ENCODE data around the gene GSAP.

DNA sequence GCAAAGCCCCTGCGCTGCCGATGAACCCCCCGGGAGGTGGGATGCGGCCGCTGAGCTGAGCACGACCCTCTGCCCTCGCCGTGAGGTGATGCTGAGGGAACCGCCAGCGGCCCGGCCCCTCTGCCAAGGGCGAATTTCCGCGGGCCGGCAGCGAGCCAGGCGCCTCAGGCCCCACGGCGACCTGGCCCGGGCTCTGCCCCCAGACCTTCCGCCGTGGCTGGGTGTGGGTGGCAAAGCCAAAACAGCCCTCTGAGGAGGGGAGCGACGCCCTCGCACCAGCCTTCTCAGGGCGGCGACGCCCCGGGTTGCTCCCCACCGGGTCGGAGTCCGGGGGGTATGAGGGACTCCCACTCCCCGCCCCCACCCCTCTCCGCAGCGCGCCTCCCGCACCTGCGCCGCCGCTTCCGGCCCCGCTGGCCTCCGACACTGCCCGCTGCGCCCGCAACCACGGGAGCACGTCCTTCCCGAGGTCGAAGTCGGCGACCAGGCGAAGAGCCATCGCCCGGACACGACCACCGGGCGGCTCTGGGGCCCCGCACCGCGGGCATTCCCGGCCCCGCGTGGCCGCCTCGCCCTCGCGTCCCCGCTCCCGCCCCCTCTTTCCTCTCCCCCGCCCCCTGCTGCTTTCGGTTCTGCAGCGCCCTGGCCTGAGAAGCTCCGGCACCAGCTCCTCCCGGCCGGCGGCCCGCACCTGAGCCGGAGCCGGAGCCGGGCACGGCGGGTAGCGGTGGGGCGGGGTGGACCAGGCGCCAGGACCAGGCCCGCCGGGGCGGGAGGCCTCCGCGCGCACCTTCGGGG is at the start of gene GSAP:
- TF ChIP-seq CTCF (IDR thresholded peaks at IDR 0.05), result no peak
- TF ChIP-seq POLR2A (IDR thresholded peaks at IDR 0.05), result peak in 1 of 2 donors; percentile 67

Measured in thyroid gland (tissue), 4 donors.